ENCODE data around the gene CHCHD6. TPM values are rescaled to one million over a fixed set of nuclear protein-coding genes. Genes with fewer than 3 reads are reported as not detected.
A peak's percentile ranks its signal among the peaks of the same experiment; 100 is the strongest.

The CHCHD6 gene
- total and polyA plus RNA-seq, 2 donors (not counting 3 experiments of a cell fraction or from before 2014, with no cell fraction given): 8.4 to 10.1 TPM

GRCh38 chr3:126927846-126928245, 223.8 kb downstream of the CHCHD6 start:
- dilution Hi-C loops (cut with MboI; ENCODE audit: extremely low pct_ligation_motif_present, low sequenced_read_pairs): no loop called here
- Histone ChIP-seq H3K9ac (replicated peaks; ENCODE audit: extremely low read depth, insufficient read depth, low read length) (no peak overlapping the region), H4K20me1 (replicated peaks; ENCODE audit: control insufficient read depth, extremely low read depth, insufficient read depth, low read length) (peaks cover under 1% of the 10 kb centered on the region), H3K4me3 (replicated peaks in 1 of 3; ENCODE audit: insufficient read depth in 1 of 3, low read depth in 1 of 3, low read length in 3 of 3) (no peak overlapping the region), H3K4me2 (ENCODE audit: insufficient read depth, low read length) (no peak overlapping the region), H3K9me1 (replicated peaks; ENCODE audit: control insufficient read depth, extremely low read depth, insufficient read depth, low read length) (no peaks in the 10 kb centered on the region), H3K4me1 (ENCODE audit: control insufficient read depth, extremely low read depth, insufficient read depth, low read length) (peaks cover 50% of the 10 kb centered on the region), H3K79me2 (ENCODE audit: control insufficient read depth, insufficient read depth, low read length) (no peaks in the 10 kb centered on the region), H2AFZ (ENCODE audit: low read depth, low read length) (no peak overlapping the region), H3K27ac (ENCODE audit: insufficient read depth, low read depth, low read length) (no peak overlapping the region), H3K36me3 (ENCODE audit: control insufficient read depth in 2 of 2, extremely low read depth in 1 of 2, insufficient read depth in 2 of 2, low read length in 2 of 2) (no peaks in the 10 kb centered on the region), H3K27me3 (ENCODE audit: control insufficient read depth in 2 of 2, insufficient read depth in 2 of 2, low read length in 2 of 2) (peaks cover 0 to 23% of the 10 kb centered on the region in 2 experiments), H3K9me3 (replicated peaks; ENCODE audit: control insufficient read depth, insufficient read depth, low read length) (no peaks in the 10 kb centered on the region)
- intact Hi-C loops (cut with micrococcal nuclease): loop anchor here (5.0 kb wide), 1 partner anchor 529 kb away; no protein-coding TSS in a partner anchor
- ChIA-PET CTCF (interaction anchor here (0.9 to 1.8 kb wide), 10 partner anchors 10 to 176 kb away, joined by 3 to 12 read pairs (median 3); partner anchors contain the start of gene PLXNA1), POLR2A (no interaction called here)
- DNase-seq (ENCODE audit: low read depth, low spot score) (peak; percentile 52), FAIRE-seq (peak; percentile 46)
- BruUV-seq (replicated peaks): no TSS peak
- TF ChIP-seq GATA2 (IDR thresholded peaks at IDR 0.05; ENCODE audit: insufficient read depth, insufficient read length, low read depth, low read length): no peak
- no peak for TF ChIP-seq MYC (IDR thresholded peaks at IDR 0.05; ENCODE audit: low read depth, low read length)
- TF ChIP-seq CTCF (IDR thresholded peaks at IDR 0.05; ENCODE audit: extremely low read depth in 1 of 2, insufficient read depth in 1 of 2, low read depth in 1 of 2, low read length in 2 of 2): peak in 1 of 2 donors; percentile 8
- no peak for TF ChIP-seq EZH2 (IDR thresholded peaks at IDR 0.05; ENCODE audit: borderline replicate concordance, low read depth, low read length, severe bottlenecking)
- TF ChIP-seq FOS (IDR thresholded peaks at IDR 0.05; ENCODE audit: borderline replicate concordance, insufficient read depth, low read length): no peak

Measured in endothelial cell of umbilical vein (primary cell).